A673 (cell line): ENCODE results near the gene GNA15. TPM values are rescaled to one million over a fixed set of nuclear protein-coding genes. Genes with fewer than 3 reads are reported as not detected.

Source experiments
- BruUV-seq: library from RNA; stranded (reverse); fragments of 400-500 nt; replicated peaks from 2 replicates; lab custom pipeline; 2021; lab: Mats Ljungman, UMichigan
- CTCF ChIA-PET: fragments of 300-600 bp; sonication (Branson Sonifier 250); formaldehyde crosslinking; loops from one replicate; lab custom pipeline; 2022; ENCODE audit warnings: antibody characterized with exemption; lab: Charles Lee
- POLR2A ChIA-PET: fragments of 300-600 bp; sonication (Branson Sonifier 250); formaldehyde crosslinking; loops from one replicate; lab custom pipeline; 2022; ENCODE audit warnings: antibody characterized with exemption; ENCODE audit not compliant: low non-redundant PET; lab: Charles Lee
- DNase-seq: peaks from one replicate; pipeline ENCODE4 v3.0.0-alpha.2; 2015; ENCODE audit warnings: low spot score
- H3K27ac ChIP-seq: fragments of 200-600 bp; sonication (generic); 2 replicates; pipeline ENCODE4 v1.5.1; 2016; ENCODE audit warnings: mixed run types, low read depth, mild to moderate bottlenecking, mixed read lengths, antibody characterized with exemption, low read length; ENCODE audit not compliant: poor library complexity, severe bottlenecking
- H3K27me3 ChIP-seq: fragments of 200-600 bp; sonication (generic); replicated peaks from 2 replicates; pipeline ENCODE4 v1.6.1; 2017; ENCODE audit warnings: mixed run types, low read depth, mild to moderate bottlenecking, mixed read lengths, antibody characterized with exemption, low read length; ENCODE audit not compliant: insufficient read depth, poor library complexity
- H3K36me3 ChIP-seq: fragments of 200-600 bp; sonication (generic); 2 replicates; pipeline ENCODE4 v1.6.1; 2016; ENCODE audit warnings: mixed run types, mild to moderate bottlenecking, mixed read lengths, antibody characterized with exemption, low read length; ENCODE audit not compliant: insufficient read depth, poor library complexity, severe bottlenecking
- H3K4me1 ChIP-seq: fragments of 200-600 bp; sonication (generic); 2 replicates; pipeline ENCODE4 v1.6.1; 2017; ENCODE audit warnings: mixed run types, mild to moderate bottlenecking, mixed read lengths, antibody characterized with exemption, low read length; ENCODE audit not compliant: insufficient read depth, poor library complexity, severe bottlenecking
- H3K4me3 ChIP-seq: fragments of 200-600 bp; sonication (generic); 2 replicates; pipeline ENCODE4 v1.5.1; 2016; ENCODE audit warnings: low read depth, mixed run types, mild to moderate bottlenecking, mixed read lengths, low read length; ENCODE audit not compliant: poor library complexity, severe bottlenecking
- H3K9me3 ChIP-seq: fragments of 200-600 bp; sonication (generic); 2 replicates; pipeline ENCODE4 v1.6.1; 2016; ENCODE audit warnings: mixed run types, low read depth, mild to moderate bottlenecking, mixed read lengths, antibody characterized with exemption, low read length; ENCODE audit not compliant: poor library complexity, severe bottlenecking
- CTCF ChIP-seq: fragments of 300-800, 200-600 bp; sonication (generic); conservative IDR thresholded peaks from 2 replicates; pipeline ENCODE4 v1.5.1; 2017; ENCODE audit warnings: low read depth, mild to moderate bottlenecking, antibody characterized with exemption, low read length, moderate library complexity, mixed read lengths
- EZH2 ChIP-seq: fragments of 200-600 bp; sonication (generic); IDR thresholded peaks from 2 replicates; pipeline ENCODE4 v1.6.1; 2017; ENCODE audit warnings: borderline replicate concordance, low read depth, mild to moderate bottlenecking, mixed read lengths, antibody characterized with exemption, low read length; ENCODE audit not compliant: poor library complexity, severe bottlenecking
- intact Hi-C: fragments of 100-400 bp; cut with micrococcal nuclease; formaldehyde crosslinking; loops from one replicate; pipeline ENCODE4 v1.10.0; 2022; ENCODE audit not compliant: unreplicated experiment
- total RNA-seq: library from RNA; stranded (reverse); gene quantifications from 2 replicates; pipeline ENCODE4 v1.2.3, GENCODE V29; 2021

Gene GNA15
- total RNA-seq, 1 experiment from 2014 or later: 0.26 TPM

DNA sequence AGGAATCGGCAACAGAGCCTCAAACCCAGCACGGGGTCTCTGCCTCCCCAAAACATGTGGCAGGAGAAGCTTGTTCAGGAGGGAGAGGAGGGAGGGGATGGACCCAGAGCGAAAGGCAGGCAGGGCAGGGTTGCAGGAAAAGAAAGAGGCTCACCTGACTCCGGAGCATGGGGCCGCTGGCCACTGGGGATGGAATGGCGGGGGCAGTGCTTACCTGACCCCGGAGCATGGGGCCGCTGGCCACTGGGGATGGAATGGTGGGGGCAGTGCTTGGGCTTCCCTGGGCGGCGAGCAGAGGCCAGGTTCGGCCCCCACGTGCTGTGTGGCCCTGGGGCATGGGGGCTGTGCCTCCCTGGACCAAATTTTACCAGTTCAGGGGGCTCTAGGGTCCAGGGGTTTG lies 75.4 kb downstream of the GNA15 start:
- intact Hi-C loops: no loop called here
- TF ChIP-seq EZH2 (no peak), CTCF (no peak)
- ChIA-PET POLR2A (no interaction called here), CTCF (interaction anchor here (0.6 kb wide), 1 partner anchor 260 kb away, joined by 10 read pairs; no protein-coding TSS in a partner anchor)
- Histone ChIP-seq H3K9me3 (no peaks in the 10 kb centered on the region), H3K27me3 (no peaks in the 10 kb centered on the region), H3K4me3 (no peak overlapping the region), H3K4me1 (no peaks in the 10 kb centered on the region), H3K27ac (no peak overlapping the region), H3K36me3 (peaks cover 21% of the 10 kb centered on the region)
- DNase-seq: no peak
- BruUV-seq: no TSS peak

DNA sequence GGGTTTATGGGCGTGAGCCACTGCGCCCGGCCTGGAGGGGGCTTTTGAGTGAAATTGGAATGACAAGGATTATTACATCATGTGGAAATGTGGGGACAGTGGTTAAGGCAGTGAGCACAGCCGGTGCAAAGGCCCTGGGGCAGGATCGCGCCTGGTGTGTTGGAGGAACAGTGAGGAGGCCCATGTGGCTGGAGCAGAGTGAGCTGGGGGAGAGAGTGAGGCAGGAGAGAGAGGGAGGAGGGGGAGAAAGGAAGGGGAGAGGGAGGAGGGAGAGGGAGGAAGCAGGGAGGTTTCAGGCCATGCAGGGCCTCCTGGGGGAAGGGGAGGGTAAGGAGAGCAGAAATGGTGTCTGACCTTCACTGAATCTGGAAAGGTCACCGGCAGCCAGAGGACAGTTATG lies 77.3 kb downstream of the GNA15 start:
- Histone ChIP-seq H3K4me3 (no peak overlapping the region), H3K27ac (no peak overlapping the region), H3K9me3 (no peaks in the 10 kb centered on the region), H3K27me3 (no peaks in the 10 kb centered on the region), H3K36me3 (peaks cover 3% of the 10 kb centered on the region), H3K4me1 (no peaks in the 10 kb centered on the region)
- DNase-seq: no peak
- TF ChIP-seq CTCF (no peak), EZH2 (no peak)
- CTCF ChIA-PET: no interaction called here
- no TSS peak for BruUV-seq
- POLR2A ChIA-PET: no interaction called here
- intact Hi-C loops: no loop called here

Other genes with a start within 250 kb of the GNA15 start
- 5.1 and 5.5 TPM in 2 replicates for gene ZNF57, start 235.1 kb upstream of the GNA15 start, total RNA-seq
- 6.3 and 6.4 TPM in 2 replicates for gene ZNF77, start 191.1 kb upstream of the GNA15 start, total RNA-seq
- 1.1 TPM in 1 of 2 replicates, not detected in the other for gene TLE6, start 158.5 kb upstream of the GNA15 start, total RNA-seq
- 10.8 and 18.3 TPM in 2 replicates for gene TLE2, start 106.8 kb upstream of the GNA15 start, total RNA-seq
- 360 and 397 TPM in 2 replicates for gene TLE5, start 73.5 kb upstream of the GNA15 start, total RNA-seq
- 61.6 and 64.3 TPM in 2 replicates for gene GNA11, start 41.7 kb upstream of the GNA15 start, total RNA-seq
- not detected in 2 replicates for gene S1PR4, start 42.7 kb downstream of the GNA15 start, total RNA-seq
- 104 and 122 TPM in 2 replicates for gene NCLN, start 49.9 kb downstream of the GNA15 start, total RNA-seq
- 3.1 and 3.7 TPM in 2 replicates for gene CELF5, start 88.6 kb downstream of the GNA15 start, total RNA-seq
- gene NFIC, start 230.6 kb downstream of the GNA15 start, total RNA-seq: 112 and 122 TPM in 2 replicates